ENCODE measurements around the gene ADGRE3. TPM values are rescaled to one million over a fixed set of nuclear protein-coding genes. Genes with fewer than 3 reads are reported as not detected.

ADGRE3 gene
- total RNA-seq, 1 donor from 2014 or later = not detected

DNA sequence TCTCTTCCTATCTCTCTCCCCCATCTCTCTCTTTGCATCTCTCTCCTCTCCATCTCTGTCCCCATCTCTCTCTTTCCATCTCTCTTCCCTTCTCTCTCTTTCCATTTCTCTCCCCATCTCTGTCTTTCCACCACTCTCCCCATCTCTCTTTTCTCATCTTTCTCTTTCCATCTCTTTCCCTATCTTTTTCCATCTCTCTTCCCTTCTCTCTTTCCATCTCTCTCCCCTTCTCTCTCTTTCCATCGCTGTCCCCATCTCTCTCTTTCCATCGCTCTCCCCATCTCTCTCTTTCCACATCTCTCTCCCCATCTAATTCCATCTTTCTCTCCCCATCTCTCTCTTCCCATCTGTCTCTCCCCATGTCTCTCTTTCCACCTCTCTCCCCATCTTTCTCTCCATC, 24.5 kb downstream of the ADGRE3 start:
- no peak overlapping the region for H3K4me3 ChIP-seq
- no peak overlapping the region for H3K27ac ChIP-seq
- H3K36me3 ChIP-seq = no peaks in the 10 kb centered on the region
- no peaks in the 10 kb centered on the region for H3K9me3 ChIP-seq
- TF ChIP-seq, protein P1, sequence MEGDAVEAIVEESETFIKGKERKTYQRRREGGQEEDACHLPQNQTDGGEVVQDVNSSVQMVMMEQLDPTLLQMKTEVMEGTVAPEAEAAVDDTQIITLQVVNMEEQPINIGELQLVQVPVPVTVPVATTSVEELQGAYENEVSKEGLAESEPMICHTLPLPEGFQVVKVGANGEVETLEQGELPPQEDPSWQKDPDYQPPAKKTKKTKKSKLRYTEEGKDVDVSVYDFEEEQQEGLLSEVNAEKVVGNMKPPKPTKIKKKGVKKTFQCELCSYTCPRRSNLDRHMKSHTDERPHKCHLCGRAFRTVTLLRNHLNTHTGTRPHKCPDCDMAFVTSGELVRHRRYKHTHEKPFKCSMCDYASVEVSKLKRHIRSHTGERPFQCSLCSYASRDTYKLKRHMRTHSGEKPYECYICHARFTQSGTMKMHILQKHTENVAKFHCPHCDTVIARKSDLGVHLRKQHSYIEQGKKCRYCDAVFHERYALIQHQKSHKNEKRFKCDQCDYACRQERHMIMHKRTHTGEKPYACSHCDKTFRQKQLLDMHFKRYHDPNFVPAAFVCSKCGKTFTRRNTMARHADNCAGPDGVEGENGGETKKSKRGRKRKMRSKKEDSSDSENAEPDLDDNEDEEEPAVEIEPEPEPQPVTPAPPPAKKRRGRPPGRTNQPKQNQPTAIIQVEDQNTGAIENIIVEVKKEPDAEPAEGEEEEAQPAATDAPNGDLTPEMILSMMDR (IDR thresholded peaks at IDR 0.05) = no peak
- DNase-seq (ENCODE audit: low spot score in 2 of 2) = no peak
- intact Hi-C loops (cut with DNase I) = no loop called here
- H3K4me1 ChIP-seq = no peaks in the 10 kb centered on the region
- no peaks in the 10 kb centered on the region for H3K27me3 ChIP-seq

DNA sequence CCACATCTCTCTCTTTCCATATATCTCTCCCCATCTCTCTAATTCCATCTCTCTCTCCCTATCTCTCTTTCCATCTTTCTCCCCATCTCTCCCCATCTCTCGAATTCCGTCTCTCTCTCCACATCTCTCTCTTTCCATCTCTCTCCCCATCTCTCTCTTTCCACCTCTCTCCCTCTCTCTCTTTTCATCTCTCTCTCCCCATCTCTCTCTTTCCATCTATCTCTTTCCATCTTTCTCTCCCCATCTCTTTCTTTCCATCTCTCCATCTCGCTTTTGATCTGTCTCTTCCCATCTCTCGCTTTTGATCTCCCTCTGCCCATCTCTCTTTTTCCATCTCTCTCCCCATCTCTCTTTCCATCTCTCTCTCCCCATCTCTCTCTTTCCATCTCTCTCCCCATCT, 25.6 kb downstream of the ADGRE3 start:
- TF ChIP-seq, protein P1 (IDR thresholded peaks at IDR 0.05) = no peak
- no peak for DNase-seq (ENCODE audit: low spot score in 2 of 2)
- Histone ChIP-seq H3K27ac (no peak overlapping the region), H3K4me3 (no peak overlapping the region), H3K36me3 (no peaks in the 10 kb centered on the region), H3K9me3 (no peaks in the 10 kb centered on the region), H3K27me3 (no peaks in the 10 kb centered on the region), H3K4me1 (no peaks in the 10 kb centered on the region)
- intact Hi-C loops (cut with DNase I) = no loop called here

DNA sequence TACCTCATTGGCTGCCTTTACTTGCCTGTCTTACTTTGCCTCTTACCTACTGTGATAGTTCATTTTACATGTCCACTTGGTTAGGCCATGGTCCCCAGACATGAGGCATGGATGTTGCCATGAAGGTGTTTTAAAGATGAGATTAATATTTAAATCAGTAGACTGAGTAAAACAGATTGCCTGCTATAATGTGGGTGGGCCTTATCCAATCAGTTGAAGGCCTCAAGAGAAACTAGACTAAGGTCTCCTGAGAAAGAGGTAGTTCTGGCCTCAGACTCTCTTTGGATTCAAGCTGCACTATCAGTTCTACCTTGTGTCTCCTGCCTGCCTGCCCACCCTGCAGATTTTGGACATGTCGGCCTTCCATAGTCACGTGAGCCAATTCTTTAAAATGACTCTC, 26.1 kb downstream of the ADGRE3 start:
- Histone ChIP-seq H3K4me3 (no peak overlapping the region), H3K9me3 (no peaks in the 10 kb centered on the region), H3K27me3 (no peaks in the 10 kb centered on the region), H3K4me1 (no peaks in the 10 kb centered on the region), H3K36me3 (no peaks in the 10 kb centered on the region), H3K27ac (no peak overlapping the region)
- intact Hi-C loops (cut with DNase I) = no loop called here
- TF ChIP-seq, protein P1 (IDR thresholded peaks at IDR 0.05) = no peak
- DNase-seq (ENCODE audit: low spot score in 2 of 2) = no peak

DNA sequence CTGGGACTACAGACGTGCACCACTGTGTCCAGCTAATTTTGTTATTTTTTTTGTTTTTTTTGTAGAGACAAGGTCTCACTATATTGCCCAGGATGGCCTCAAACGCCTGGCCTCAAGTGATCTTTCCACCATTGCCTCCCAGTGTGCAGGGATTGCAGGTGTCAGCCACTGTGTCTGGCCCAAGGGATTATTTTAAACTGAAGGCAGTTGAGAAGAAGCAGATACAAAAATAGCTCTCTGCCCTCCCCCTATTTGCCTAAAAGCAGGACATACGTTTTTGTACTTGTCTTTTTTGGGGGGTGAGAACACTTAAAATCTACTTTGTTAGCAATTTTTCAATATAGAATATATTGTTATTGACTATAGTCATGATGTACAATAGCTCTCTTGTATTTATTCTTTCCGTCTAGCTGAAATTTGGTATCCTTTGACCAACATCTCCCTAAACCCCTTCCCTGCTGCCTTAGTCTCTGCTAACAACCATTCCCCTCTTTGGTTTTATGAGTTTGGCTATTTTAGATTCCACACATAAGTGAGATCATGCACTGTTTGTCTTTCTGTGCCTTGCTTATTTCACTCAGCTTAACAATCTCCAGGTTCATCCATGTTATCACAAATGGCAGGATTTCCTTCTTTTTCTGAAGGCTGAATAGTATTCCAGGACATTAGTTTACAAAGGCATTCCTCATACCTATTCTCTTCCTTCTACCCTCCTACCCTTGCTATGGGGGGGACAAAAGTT, 34.9 kb downstream of the ADGRE3 start:
- intact Hi-C loops (cut with DNase I) = no loop called here
- Histone ChIP-seq H3K4me1 (no peaks in the 10 kb centered on the region), H3K4me3 (no peak overlapping the region), H3K27me3 (no peaks in the 10 kb centered on the region), H3K27ac (no peak overlapping the region), H3K36me3 (no peaks in the 10 kb centered on the region), H3K9me3 (peaks cover 0 to 5% of the 10 kb centered on the region in 2 donors)
- TF ChIP-seq, protein P1 (IDR thresholded peaks at IDR 0.05) = no peak
- no peak for DNase-seq (ENCODE audit: low spot score in 2 of 2)

DNA sequence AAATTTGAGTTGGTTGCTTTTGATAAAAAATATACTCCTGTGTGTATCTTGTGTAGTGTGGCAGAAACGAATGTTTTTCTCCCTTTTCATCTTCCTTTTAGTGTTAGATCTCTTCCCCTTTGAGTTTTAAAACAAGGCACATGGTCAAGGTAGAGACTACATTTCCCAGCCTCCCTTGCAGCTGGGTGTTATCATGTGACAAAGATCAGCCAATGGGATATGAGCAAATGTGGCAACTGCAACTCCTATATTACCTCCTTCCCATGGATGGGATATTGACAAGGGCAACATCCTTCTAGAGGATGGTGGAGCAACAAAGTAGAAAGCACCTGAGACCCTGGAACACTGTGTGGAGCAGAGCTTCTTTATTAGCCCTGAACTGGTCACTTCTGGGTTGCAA, 42.4 kb downstream of the ADGRE3 start:
- intact Hi-C loops (cut with DNase I) = no loop called here
- no peak overlapping the region for H3K4me3 ChIP-seq
- H3K27ac ChIP-seq = no peak overlapping the region
- TF ChIP-seq, protein P1 (IDR thresholded peaks at IDR 0.05) = no peak
- no peak for DNase-seq (ENCODE audit: low spot score in 2 of 2)
- no peaks in the 10 kb centered on the region for H3K27me3 ChIP-seq
- H3K36me3 ChIP-seq = no peaks in the 10 kb centered on the region
- no peaks in the 10 kb centered on the region for H3K4me1 ChIP-seq
- no peaks in the 10 kb centered on the region for H3K9me3 ChIP-seq

Measured in ascending aorta (tissue), 2 donors.